HEK293 (cell line): ENCODE results near the gene KCTD6.

Experiments used
- CTCF ChIA-PET: fragments of 350-600 bp; formaldehyde crosslinking; extraction: SDS; loops from one replicate; lab custom pipeline; 2021; ENCODE audit warnings: antibody characterized with exemption; lab: Yijun Ruan, JAX
- POLR2A ChIA-PET: fragments of 300-600 bp; formaldehyde crosslinking; extraction: SDS; loops from one replicate; lab custom pipeline; 2020; ENCODE audit warnings: antibody characterized with exemption, inconsistent platforms; lab: Yijun Ruan, JAX
- H3K27ac ChIP-seq: fragments of 200-500 bp; sonication (Bioruptor generic); 2 replicates; pipeline ENCODE4 v1.5.1; 2014; ENCODE audit warnings: low read depth, low read length, control low read depth, inconsistent platforms; ENCODE audit errors: extremely low read depth
- H3K36me3 ChIP-seq, 2 experiments: fragments of 200-500 bp in 1 of 2; sonication (Bioruptor generic) in 1 of 2; 1 replicate in 1 of 2; 2 replicates in 1 of 2; pipeline ENCODE4 v1.5.1; 2014 to 2017; ENCODE audit warnings: inconsistent platforms in 2 of 2, low read length in 2 of 2; ENCODE audit not compliant: control insufficient read depth in 2 of 2, insufficient read depth in 1 of 2
- H3K4me1 ChIP-seq: fragments of 200-500 bp; sonication (Bioruptor generic); 2 replicates; pipeline ENCODE4 v1.5.1; 2014; ENCODE audit warnings: mild to moderate bottlenecking, low read length, inconsistent platforms; ENCODE audit not compliant: control insufficient read depth, insufficient read depth
- H3K4me3 ChIP-seq: 2 replicates; pipeline ENCODE4 v1.5.1; 2011; ENCODE audit warnings: low read depth, mild to moderate bottlenecking, control low read depth, low read length, moderate library complexity
- H3K9me3 ChIP-seq: fragments of 200-500 bp; sonication (Bioruptor generic); 2 replicates; pipeline ENCODE4 v1.5.1; 2014; ENCODE audit warnings: low read depth, low read length, inconsistent platforms; ENCODE audit not compliant: control insufficient read depth, insufficient read depth
- ATF2 ChIP-seq: fragments of 450-650 bp; formaldehyde crosslinking; IDR thresholded peaks from 2 replicates; pipeline ENCODE4 v1.5.1; 2016; ENCODE audit warnings: missing biosample characterization, missing genetic modification characterization, low read depth
- BCL11B ChIP-seq: fragments of 450-650 bp; formaldehyde crosslinking; IDR thresholded peaks from 2 replicates; pipeline ENCODE4 v1.5.1; 2016; ENCODE audit warnings: low read depth, missing biosample characterization, missing genetic modification characterization
- KLF1 ChIP-seq: fragments of 450-650 bp; formaldehyde crosslinking; IDR thresholded peaks from 2 replicates; pipeline ENCODE4 v1.5.1; 2016; ENCODE audit warnings: missing biosample characterization, missing genetic modification characterization
- KLF10 ChIP-seq: fragments of 450-650 bp; IDR thresholded peaks from 2 replicates; pipeline ENCODE4 v1.5.1; 2018; ENCODE audit warnings: missing biosample characterization, mild to moderate bottlenecking, missing genetic modification characterization
- MYNN ChIP-seq: fragments of 450-650 bp; formaldehyde crosslinking; IDR thresholded peaks from 2 replicates; pipeline ENCODE4 v1.5.1; 2016; ENCODE audit warnings: missing biosample characterization, missing genetic modification characterization, borderline replicate concordance
- REST ChIP-seq: fragments of 450-650 bp; formaldehyde crosslinking; IDR thresholded peaks from 2 replicates; pipeline ENCODE4 v1.5.1; 2016; ENCODE audit warnings: missing biosample characterization, missing genetic modification characterization
- SP3 ChIP-seq: fragments of 450-650 bp; formaldehyde crosslinking; IDR thresholded peaks from 2 replicates; pipeline ENCODE4 v1.5.1; 2016; ENCODE audit warnings: missing biosample characterization, missing genetic modification characterization
- SP7 ChIP-seq: fragments of 450-650 bp; formaldehyde crosslinking; IDR thresholded peaks from 2 replicates; pipeline ENCODE4 v1.5.1; 2016; ENCODE audit warnings: missing biosample characterization, missing genetic modification characterization
- ZBTB17 ChIP-seq: fragments of 450-650 bp; formaldehyde crosslinking; IDR thresholded peaks from 2 replicates; pipeline ENCODE4 v1.5.1; 2016; ENCODE audit warnings: missing biosample characterization, missing genetic modification characterization
- ZBTB21 ChIP-seq: fragments of 450-650 bp; formaldehyde crosslinking; IDR thresholded peaks from 2 replicates; pipeline ENCODE4 v1.5.1; 2017; ENCODE audit warnings: missing biosample characterization, missing genetic modification characterization
- ZBTB26 ChIP-seq: fragments of 450-650 bp; formaldehyde crosslinking; optimal IDR thresholded peaks from 2 replicates; pipeline ENCODE3; 2016; ENCODE audit warnings: missing biosample characterization, mild to moderate bottlenecking, missing genetic modification characterization
- ZEB2 ChIP-seq: fragments of 450-650 bp; formaldehyde crosslinking; IDR thresholded peaks from 2 replicates; pipeline ENCODE4 v1.5.1; 2016; ENCODE audit warnings: missing biosample characterization, missing genetic modification characterization
- ZFP41 ChIP-seq: fragments of 450-650 bp; formaldehyde crosslinking; IDR thresholded peaks from 2 replicates; pipeline ENCODE4 v1.5.1; 2016; ENCODE audit warnings: missing biosample characterization, missing genetic modification characterization, borderline replicate concordance
- ZFP69B ChIP-seq: fragments of 450-650 bp; formaldehyde crosslinking; IDR thresholded peaks from 2 replicates; pipeline ENCODE4 v1.5.1; 2016; ENCODE audit warnings: missing biosample characterization, missing genetic modification characterization
- ZIC2 ChIP-seq: fragments of 450-650 bp; formaldehyde crosslinking; IDR thresholded peaks from 2 replicates; pipeline ENCODE4 v1.5.1; 2016; ENCODE audit warnings: missing biosample characterization, missing genetic modification characterization
- ZNF23 ChIP-seq: fragments of 450-650 bp; formaldehyde crosslinking; IDR thresholded peaks from 2 replicates; pipeline ENCODE4 v1.5.1; 2016; ENCODE audit warnings: missing biosample characterization, missing genetic modification characterization, borderline replicate concordance
- ZNF629 ChIP-seq: fragments of 450-650 bp; formaldehyde crosslinking; IDR thresholded peaks from 2 replicates; pipeline ENCODE4 v1.5.1; 2017; ENCODE audit warnings: missing biosample characterization, missing genetic modification characterization
- ZNF660 ChIP-seq: fragments of 450-650 bp; IDR thresholded peaks from 2 replicates; pipeline ENCODE4 v1.5.1; 2018; ENCODE audit warnings: missing biosample characterization, mild to moderate bottlenecking, missing genetic modification characterization
- ZNF664 ChIP-seq: fragments of 450-650 bp; formaldehyde crosslinking; IDR thresholded peaks from 2 replicates; pipeline ENCODE4 v1.5.1; 2016; ENCODE audit warnings: missing biosample characterization, missing genetic modification characterization
- TF ChIP-seq, protein P1 (sequence below): fragments of 450-650 bp; IDR thresholded peaks from 2 replicates; pipeline ENCODE4 v1.5.1; 2018; ENCODE audit warnings: missing biosample characterization, mild to moderate bottlenecking, missing genetic modification characterization
- TF ChIP-seq, protein P2 (sequence below): fragments of 450-650 bp; formaldehyde crosslinking; conservative IDR thresholded peaks from 2 replicates; pipeline ENCODE4 v1.5.1; 2016; ENCODE audit warnings: low read depth, missing biosample characterization, missing genetic modification characterization
- TF ChIP-seq, protein P3 (sequence below): fragments of 450-650 bp; formaldehyde crosslinking; IDR thresholded peaks from 2 replicates; pipeline ENCODE4 v1.5.1; 2016; ENCODE audit warnings: missing biosample characterization, missing genetic modification characterization

KCTD6 gene

GRCh38 chr3:58526515-58526957 is 34.6 kb downstream of the KCTD6 start:
- no peaks in the 10 kb centered on the region for H3K36me3 ChIP-seq
- H3K4me3 ChIP-seq = no peak overlapping the region
- no peaks in the 10 kb centered on the region; the same call in 1 of the 2 replicates for H3K4me1 ChIP-seq
- H3K27ac ChIP-seq = no peak overlapping the region
- POLR2A ChIA-PET = interaction anchor here (1.1 kb wide), 1 partner anchor 33 kb away, joined by 3 read pairs; no protein-coding TSS in a partner anchor
- CTCF ChIA-PET = interaction anchor here (0.6 to 0.7 kb wide), 2 partner anchors 32 to 221 kb away, joined by 3 read pairs; partner anchors contain the start of gene RPP14
- peak; percentile 17 for TF ChIP-seq ZBTB26 (tag by site-specific recombination)
- TF ChIP-seq, protein P1, sequence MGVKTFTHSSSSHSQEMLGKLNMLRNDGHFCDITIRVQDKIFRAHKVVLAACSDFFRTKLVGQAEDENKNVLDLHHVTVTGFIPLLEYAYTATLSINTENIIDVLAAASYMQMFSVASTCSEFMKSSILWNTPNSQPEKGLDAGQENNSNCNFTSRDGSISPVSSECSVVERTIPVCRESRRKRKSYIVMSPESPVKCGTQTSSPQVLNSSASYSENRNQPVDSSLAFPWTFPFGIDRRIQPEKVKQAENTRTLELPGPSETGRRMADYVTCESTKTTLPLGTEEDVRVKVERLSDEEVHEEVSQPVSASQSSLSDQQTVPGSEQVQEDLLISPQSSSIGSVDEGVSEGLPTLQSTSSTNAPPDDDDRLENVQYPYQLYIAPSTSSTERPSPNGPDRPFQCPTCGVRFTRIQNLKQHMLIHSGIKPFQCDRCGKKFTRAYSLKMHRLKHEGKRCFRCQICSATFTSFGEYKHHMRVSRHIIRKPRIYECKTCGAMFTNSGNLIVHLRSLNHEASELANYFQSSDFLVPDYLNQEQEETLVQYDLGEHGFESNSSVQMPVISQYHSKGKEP = no peak
- no peak for TF ChIP-seq KLF1 (tag by site-specific recombination)
- TF ChIP-seq, protein P2, sequence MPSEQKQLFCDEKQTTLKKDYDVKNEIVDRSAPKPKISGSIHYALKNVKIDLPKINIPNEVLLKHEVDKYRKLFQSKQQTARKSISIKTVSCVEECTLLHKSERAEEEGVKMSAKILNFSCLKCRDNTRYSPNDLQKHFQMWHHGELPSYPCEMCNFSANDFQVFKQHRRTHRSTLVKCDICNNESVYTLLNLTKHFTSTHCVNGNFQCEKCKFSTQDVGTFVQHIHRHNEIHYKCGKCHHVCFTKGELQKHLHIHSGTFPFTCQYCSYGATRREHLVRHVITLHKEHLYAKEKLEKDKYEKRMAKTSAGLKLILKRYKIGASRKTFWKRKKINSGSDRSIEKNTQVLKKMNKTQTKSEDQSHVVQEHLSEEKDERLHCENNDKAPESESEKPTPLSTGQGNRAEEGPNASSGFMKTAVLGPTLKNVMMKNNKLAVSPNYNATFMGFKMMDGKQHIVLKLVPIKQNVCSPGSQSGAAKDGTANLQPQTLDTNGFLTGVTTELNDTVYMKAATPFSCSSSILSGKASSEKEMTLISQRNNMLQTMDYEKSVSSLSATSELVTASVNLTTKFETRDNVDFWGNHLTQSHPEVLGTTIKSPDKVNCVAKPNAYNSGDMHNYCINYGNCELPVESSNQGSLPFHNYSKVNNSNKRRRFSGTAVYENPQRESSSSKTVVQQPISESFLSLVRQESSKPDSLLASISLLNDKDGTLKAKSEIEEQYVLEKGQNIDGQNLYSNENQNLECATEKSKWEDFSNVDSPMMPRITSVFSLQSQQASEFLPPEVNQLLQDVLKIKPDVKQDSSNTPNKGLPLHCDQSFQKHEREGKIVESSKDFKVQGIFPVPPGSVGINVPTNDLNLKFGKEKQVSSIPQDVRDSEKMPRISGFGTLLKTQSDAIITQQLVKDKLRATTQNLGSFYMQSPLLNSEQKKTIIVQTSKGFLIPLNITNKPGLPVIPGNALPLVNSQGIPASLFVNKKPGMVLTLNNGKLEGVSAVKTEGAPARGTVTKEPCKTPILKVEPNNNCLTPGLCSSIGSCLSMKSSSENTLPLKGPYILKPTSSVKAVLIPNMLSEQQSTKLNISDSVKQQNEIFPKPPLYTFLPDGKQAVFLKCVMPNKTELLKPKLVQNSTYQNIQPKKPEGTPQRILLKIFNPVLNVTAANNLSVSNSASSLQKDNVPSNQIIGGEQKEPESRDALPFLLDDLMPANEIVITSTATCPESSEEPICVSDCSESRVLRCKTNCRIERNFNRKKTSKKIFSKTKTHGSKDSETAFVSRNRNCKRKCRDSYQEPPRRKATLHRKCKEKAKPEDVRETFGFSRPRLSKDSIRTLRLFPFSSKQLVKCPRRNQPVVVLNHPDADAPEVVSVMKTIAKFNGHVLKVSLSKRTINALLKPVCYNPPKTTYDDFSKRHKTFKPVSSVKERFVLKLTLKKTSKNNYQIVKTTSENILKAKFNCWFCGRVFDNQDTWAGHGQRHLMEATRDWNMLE (tag by site-specific recombination) = peak; percentile 36; the same call in 1 of the 2 replicates
- peak; percentile 78 for TF ChIP-seq SP7 (tag by site-specific recombination)
- TF ChIP-seq ZFP41 (tag by site-specific recombination) = no peak
- peak; percentile 72; the same call in 1 of the 2 replicates for TF ChIP-seq ZNF660
- 0 out of 2 replicates have a peak, but pooled peaks have one; percentile 28 for TF ChIP-seq ATF2 (tag by site-specific recombination)
- 0 out of 2 replicates have a peak, but pooled peaks have one; percentile 41 for TF ChIP-seq ZBTB17 (tag by site-specific recombination)
- TF ChIP-seq ZBTB21 (tag by site-specific recombination) = 0 out of 2 replicates have a peak, but pooled peaks have one; percentile 46
- TF ChIP-seq, protein P3, sequence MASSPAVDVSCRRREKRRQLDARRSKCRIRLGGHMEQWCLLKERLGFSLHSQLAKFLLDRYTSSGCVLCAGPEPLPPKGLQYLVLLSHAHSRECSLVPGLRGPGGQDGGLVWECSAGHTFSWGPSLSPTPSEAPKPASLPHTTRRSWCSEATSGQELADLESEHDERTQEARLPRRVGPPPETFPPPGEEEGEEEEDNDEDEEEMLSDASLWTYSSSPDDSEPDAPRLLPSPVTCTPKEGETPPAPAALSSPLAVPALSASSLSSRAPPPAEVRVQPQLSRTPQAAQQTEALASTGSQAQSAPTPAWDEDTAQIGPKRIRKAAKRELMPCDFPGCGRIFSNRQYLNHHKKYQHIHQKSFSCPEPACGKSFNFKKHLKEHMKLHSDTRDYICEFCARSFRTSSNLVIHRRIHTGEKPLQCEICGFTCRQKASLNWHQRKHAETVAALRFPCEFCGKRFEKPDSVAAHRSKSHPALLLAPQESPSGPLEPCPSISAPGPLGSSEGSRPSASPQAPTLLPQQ = peak; percentile 69
- 0 out of 2 replicates have a peak, but pooled peaks have one; percentile 26 for TF ChIP-seq ZEB2 (tag by site-specific recombination)
- TF ChIP-seq ZNF23 (tag by site-specific recombination) = no peak
- 0 out of 2 replicates have a peak, but pooled peaks have one; percentile 37 for TF ChIP-seq REST (tag by site-specific recombination)
- peak; percentile 65 for TF ChIP-seq ZNF629
- no peak for TF ChIP-seq MYNN
- TF ChIP-seq BCL11B (tag by site-specific recombination) = no peak
- peak; percentile 66 for TF ChIP-seq ZFP69B (tag by site-specific recombination)
- peak; percentile 92 for TF ChIP-seq ZNF664 (tag by site-specific recombination)
- TF ChIP-seq KLF10 (tag by site-specific recombination) = peak; percentile 47; the same call in 1 of the 2 replicates
- TF ChIP-seq ZIC2 (tag by site-specific recombination) = peak; percentile 19; the same call in 1 of the 2 replicates
- no peak for TF ChIP-seq SP3 (tag by site-specific recombination)
- H3K9me3 ChIP-seq = no peaks in the 10 kb centered on the region
